H9 (cell line): ENCODE measurements around the gene APOA4. TPM values are rescaled to one million over a fixed set of nuclear protein-coding genes. Genes with fewer than 3 reads are reported as not detected.

ENCODE experiments used
- DNase-seq: peaks from one replicate; pipeline ENCODE4 v3.0.0-alpha.2; 2017
- H2AFZ ChIP-seq: one replicate; pipeline ENCODE4 v1.6.1; 2013; ENCODE audit warnings: mild to moderate bottlenecking, low read length, control low read depth, moderate library complexity
- H2AK5ac ChIP-seq: 2 replicates; pipeline ENCODE4 v1.6.1; 2013; ENCODE audit warnings: low read length, control low read depth, mixed read lengths; ENCODE audit not compliant: insufficient read length
- H2BK120ac ChIP-seq: one replicate; pipeline ENCODE4 v1.6.1; 2013; ENCODE audit warnings: low read depth, mild to moderate bottlenecking, low read length, control low read depth, inconsistent platforms; ENCODE audit not compliant: poor library complexity, severe bottlenecking
- H2BK12ac ChIP-seq: 2 replicates; pipeline ENCODE4 v1.6.1; 2013; ENCODE audit warnings: low read length, control low read depth, mixed read lengths, low read depth; ENCODE audit not compliant: insufficient read length
- H2BK15ac ChIP-seq: 2 replicates; pipeline ENCODE4 v1.6.1; 2013; ENCODE audit warnings: low read depth, low read length, control low read depth
- H2BK20ac ChIP-seq: one replicate; pipeline ENCODE4 v1.6.1; 2013; ENCODE audit warnings: low read depth, mild to moderate bottlenecking, low read length, control low read depth, inconsistent platforms; ENCODE audit not compliant: poor library complexity, severe bottlenecking
- H2BK5ac ChIP-seq: 2 replicates; pipeline ENCODE4 v1.6.1; 2013; ENCODE audit warnings: low read length, control low read depth, mixed read lengths; ENCODE audit not compliant: insufficient read length
- H3K14ac ChIP-seq: 2 replicates; pipeline ENCODE4 v1.6.1; 2013; ENCODE audit warnings: low read length, control low read depth; ENCODE audit not compliant: insufficient read depth
- H3K18ac ChIP-seq: 2 replicates; pipeline ENCODE4 v1.6.1; 2013; ENCODE audit warnings: low read depth, mild to moderate bottlenecking, mixed read lengths, low read length, control low read depth; ENCODE audit not compliant: insufficient read length
- H3K23ac ChIP-seq: 2 replicates; pipeline ENCODE4 v1.6.1; 2013; ENCODE audit warnings: low read length, control low read depth, mixed read lengths, low read depth; ENCODE audit not compliant: insufficient read length
- H3K23me2 ChIP-seq: 2 replicates; pipeline ENCODE4 v1.6.1; 2013; ENCODE audit warnings: low read depth, mild to moderate bottlenecking, mixed read lengths, low read length, control low read depth; ENCODE audit not compliant: insufficient read length, poor library complexity, severe bottlenecking
- H3K27ac ChIP-seq: 2 replicates; pipeline ENCODE4 v1.5.1; 2013; ENCODE audit warnings: low read length, control low read depth, mixed read lengths, low read depth; ENCODE audit not compliant: insufficient read length
- H3K27me3 ChIP-seq: 2 replicates; pipeline ENCODE4 v1.6.1; 2013; ENCODE audit warnings: low read length, control low read depth, inconsistent platforms; ENCODE audit not compliant: insufficient read depth
- H3K4ac ChIP-seq: 2 replicates; pipeline ENCODE4 v1.6.1; 2013; ENCODE audit warnings: low read depth, mild to moderate bottlenecking, control low read depth, inconsistent platforms, low read length, moderate library complexity
- H3K4me1 ChIP-seq: 2 replicates; pipeline ENCODE4 v1.6.1; 2013; ENCODE audit warnings: low read length, control low read depth, inconsistent platforms; ENCODE audit not compliant: insufficient read depth
- H3K4me2 ChIP-seq: 2 replicates; pipeline ENCODE4 v1.6.1; 2013; ENCODE audit warnings: low read length, control low read depth, mixed read lengths; ENCODE audit not compliant: insufficient read length, insufficient read depth
- H3K56ac ChIP-seq: 2 replicates; pipeline ENCODE4 v1.6.1; 2013; ENCODE audit warnings: low read depth, mild to moderate bottlenecking, mixed read lengths, low read length, control low read depth; ENCODE audit not compliant: insufficient read length
- H3K79me1 ChIP-seq: 2 replicates; pipeline ENCODE4 v1.6.1; 2013; ENCODE audit warnings: low read depth, mild to moderate bottlenecking, moderate library complexity, low read length, control low read depth, inconsistent platforms; ENCODE audit not compliant: insufficient read depth, poor library complexity, severe bottlenecking
- H3K79me2 ChIP-seq: 2 replicates; pipeline ENCODE4 v1.6.1; 2013; ENCODE audit warnings: low read length, control low read depth, inconsistent platforms; ENCODE audit not compliant: insufficient read depth
- H3K9ac ChIP-seq: 2 replicates; pipeline ENCODE4 v1.6.1; 2013; ENCODE audit warnings: low read length, control low read depth, mixed read lengths; ENCODE audit not compliant: insufficient read length; ENCODE audit errors: extremely low read depth
- H3K9me3 ChIP-seq: one replicate; pipeline ENCODE4 v1.6.1; 2013; ENCODE audit warnings: low read depth, low read length, inconsistent platforms; ENCODE audit not compliant: control insufficient read depth
- H3T11ph ChIP-seq: one replicate; pipeline ENCODE4 v1.6.1; 2013; ENCODE audit warnings: mild to moderate bottlenecking, low read length, control low read depth, inconsistent platforms
- H4K20me1 ChIP-seq: one replicate; pipeline ENCODE4 v1.6.1; 2013; ENCODE audit not compliant: control insufficient read depth, insufficient read length, insufficient read depth
- H4K5ac ChIP-seq: 2 replicates; pipeline ENCODE4 v1.6.1; 2013; ENCODE audit warnings: low read depth, mild to moderate bottlenecking, mixed read lengths, low read length, control low read depth; ENCODE audit not compliant: insufficient read length
- H4K8ac ChIP-seq: replicated peaks from 2 replicates; pipeline ENCODE4 v1.6.1; 2013; ENCODE audit warnings: low read length, control low read depth, mixed read lengths, low read depth; ENCODE audit not compliant: insufficient read length
- H4K91ac ChIP-seq: 2 replicates; pipeline ENCODE4 v1.6.1; 2013; ENCODE audit warnings: low read depth, mild to moderate bottlenecking, moderate library complexity, mixed read lengths, low read length, control low read depth; ENCODE audit not compliant: insufficient read length
- H3K27ac Mint-ChIP-seq, 3 experiments: 2 replicates in 2 of 3; 3 replicates in 1 of 3; pipeline ENCODE4 v1.8.0; 2020 to 2021; ENCODE audit warnings: mixed read lengths in 3 of 3, mild to moderate bottlenecking in 1 of 3, moderate library complexity in 1 of 3
- H3K27me3 Mint-ChIP-seq: 2 replicates; pipeline ENCODE4 v1.8.0; 2021; ENCODE audit warnings: low read depth, mild to moderate bottlenecking, moderate library complexity, mixed read lengths
- H3K36me3 Mint-ChIP-seq, 3 experiments: 2 replicates in 2 of 3; 3 replicates in 1 of 3; pipeline ENCODE4 v1.8.0; 2020 to 2021; ENCODE audit warnings: low read depth in 3 of 3, mixed read lengths in 3 of 3; ENCODE audit not compliant: insufficient read depth in 1 of 3
- H3K4me1 Mint-ChIP-seq, 2 experiments: 2 replicates each; pipeline ENCODE4 v1.8.0; 2020; ENCODE audit warnings: mixed read lengths in 2 of 2
- H3K4me3 Mint-ChIP-seq, 2 experiments: 2 replicates in 1 of 2; 3 replicates in 1 of 2; pipeline ENCODE4 v1.8.0; 2020 to 2021; ENCODE audit warnings: mild to moderate bottlenecking in 2 of 2, mixed read lengths in 2 of 2, moderate library complexity in 1 of 2
- H3K9me3 Mint-ChIP-seq, 2 experiments: 2 replicates in 1 of 2; 3 replicates in 1 of 2; pipeline ENCODE4 v1.8.0; 2020; ENCODE audit warnings: mild to moderate bottlenecking in 2 of 2, mixed read lengths in 2 of 2, moderate library complexity in 1 of 2
- CTCF ChIP-seq: fragments of 200-600 bp; sonication (generic); conservative IDR thresholded peaks from 3 replicates; pipeline ENCODE4 v1.8.0; 2021; ENCODE audit warnings: antibody characterized with exemption, mild to moderate bottlenecking
- WGBS: extraction: QIAGEN DNeasy Blood & Tissue Kit; methylation state at CpG from one replicate; pipeline ENCODE4 v1.1.7; 2013; ENCODE audit warnings: missing lambda C conversion rate, low lambda C conversion rate, mixed read lengths; ENCODE audit not compliant: insufficient read length; ENCODE audit errors: extremely low coverage; 5-methylcytosine and 5-hydroxymethylcytosine counted together
- total RNA-seq: library from RNA; stranded (reverse); gene quantifications from 2 replicates; pipeline ENCODE4 v1.2.1, GENCODE V29; 2021

The APOA4 gene
- total RNA-seq, 1 experiment from 2014 or later = not detected

GRCh38 chr11:116787436-116787785, 35.7 kb downstream of the APOA4 start:
- Histone ChIP-seq H3K4me1 (no peaks in the 10 kb centered on the region; the same call in 1 of the 2 replicates), H3K56ac (no peak overlapping the region), H4K8ac (no peak overlapping the region), H4K20me1 (no peaks in the 10 kb centered on the region), H3K18ac (no peak overlapping the region), H2AK5ac (no peak overlapping the region), H2BK15ac (no peak overlapping the region), H3K4ac (no peak overlapping the region), H3K27me3 (no peaks in the 10 kb centered on the region; the same call in 1 of the 2 replicates), H3K9ac (peak overlapping the region; percentile 76), H3K27ac (no peak overlapping the region), H2BK5ac (no peak overlapping the region), H2BK120ac (no peak overlapping the region), H3K9me3 (no peaks in the 10 kb centered on the region), H4K91ac (no peak overlapping the region), H3T11ph (no peak overlapping the region), H3K23me2 (peaks cover 13% of the 10 kb centered on the region), H2AFZ (no peak overlapping the region), H3K79me1 (peaks cover 5% of the 10 kb centered on the region), H3K14ac (no peak overlapping the region; the same call in 1 of the 2 replicates), H2BK20ac (no peak overlapping the region), H4K5ac (no peak overlapping the region), H3K23ac (no peak overlapping the region), H3K79me2 (peaks cover 2% of the 10 kb centered on the region; the same call in 1 of the 2 replicates), H3K4me2 (peak overlapping the region; percentile 71), H2BK12ac (no peak overlapping the region)
- peaks cover 30 to 48% (median 46%) of the 10 kb centered on the region in 3 experiments for H3K36me3 Mint-ChIP-seq
- H3K27ac Mint-ChIP-seq = no peak overlapping the region
- no peak for TF ChIP-seq CTCF
- peaks cover 17 to 23% of the 10 kb centered on the region in 2 experiments for H3K4me1 Mint-ChIP-seq
- H3K9me3 Mint-ChIP-seq = no peaks in the 10 kb centered on the region
- no CpG with 5 or more reads among the region's 15 CpGs for WGBS
- no peak for DNase-seq
- peaks cover 22% of the 10 kb centered on the region for H3K27me3 Mint-ChIP-seq
- H3K4me3 Mint-ChIP-seq = peak overlapping the region; percentile 88 to 91
